HG02870 (cell line): ENCODE results near the gene TRIM14.
"Not testable (repeated sequence)": the region's sequence is repeated elsewhere in the genome, so short reads cannot be mapped to it uniquely, and the experiment has no call there.

Source experiments
- ATAC-seq: cut with Tn5 transposase; IDR thresholded peaks from one replicate; pipeline ENCODE4 v1.9.1; 2021; ENCODE audit warnings: mild to moderate bottlenecking, moderate library complexity; ENCODE audit not compliant: unreplicated experiment

TRIM14 gene

GRCh38 chr9:98142925-98143481 lies 24.0 kb upstream of the TRIM14 start:
- no peak for ATAC-seq

GRCh38 chr9:98142182-98142907 lies 23.3 kb upstream of the TRIM14 start:
- ATAC-seq, result no peak

- no peak for ATAC-seq
Measured at GRCh38 chr9:98140503-98140902, 21.5 kb upstream of the TRIM14 start.

- ATAC-seq, result no peak
Measured at GRCh38 chr9:98136489-98136888, 17.5 kb upstream of the TRIM14 start.

GRCh38 chr9:98135938-98136337 lies 16.9 kb upstream of the TRIM14 start:
- ATAC-seq, result no peak

GRCh38 chr9:98135558-98135934 lies 16.5 kb upstream of the TRIM14 start:
- no peak for ATAC-seq

- ATAC-seq, result no peak
Measured at GRCh38 chr9:98134702-98135557, 15.9 kb upstream of the TRIM14 start.

GRCh38 chr9:98132806-98133631 lies 14.0 kb upstream of the TRIM14 start:
- ATAC-seq, result no peak

GRCh38 chr9:98132158-98132557 lies 13.1 kb upstream of the TRIM14 start:
- ATAC-seq, result no peak

- no peak for ATAC-seq
Measured at GRCh38 chr9:98130576-98131228, 11.7 kb upstream of the TRIM14 start.

GRCh38 chr9:98130060-98130459 lies 11.0 kb upstream of the TRIM14 start:
- not testable (repeated sequence) for ATAC-seq

- peak; percentile 81 for ATAC-seq
Measured at GRCh38 chr9:98129451-98129881, 10.4 kb upstream of the TRIM14 start.

- ATAC-seq, result no peak
Measured at GRCh38 chr9:98128316-98128715, 9.3 kb upstream of the TRIM14 start.

GRCh38 chr9:98127226-98127625 lies 8.2 kb upstream of the TRIM14 start:
- no peak for ATAC-seq

- ATAC-seq, result no peak
Measured at GRCh38 chr9:98124637-98125426, 5.8 kb upstream of the TRIM14 start.

GRCh38 chr9:98124091-98124490 lies 5.1 kb upstream of the TRIM14 start:
- ATAC-seq, result not testable (repeated sequence)

- no peak for ATAC-seq
Measured at GRCh38 chr9:98121058-98121457, 2.0 kb upstream of the TRIM14 start.

GRCh38 chr9:98120476-98120875 lies 1.5 kb upstream of the TRIM14 start:
- no peak for ATAC-seq

GRCh38 chr9:98117984-98118639 lies 910 bp downstream of the TRIM14 start:
- ATAC-seq, result peak; percentile 67
